ENCODE data around the gene CCK.

Gene CCK

DNA sequence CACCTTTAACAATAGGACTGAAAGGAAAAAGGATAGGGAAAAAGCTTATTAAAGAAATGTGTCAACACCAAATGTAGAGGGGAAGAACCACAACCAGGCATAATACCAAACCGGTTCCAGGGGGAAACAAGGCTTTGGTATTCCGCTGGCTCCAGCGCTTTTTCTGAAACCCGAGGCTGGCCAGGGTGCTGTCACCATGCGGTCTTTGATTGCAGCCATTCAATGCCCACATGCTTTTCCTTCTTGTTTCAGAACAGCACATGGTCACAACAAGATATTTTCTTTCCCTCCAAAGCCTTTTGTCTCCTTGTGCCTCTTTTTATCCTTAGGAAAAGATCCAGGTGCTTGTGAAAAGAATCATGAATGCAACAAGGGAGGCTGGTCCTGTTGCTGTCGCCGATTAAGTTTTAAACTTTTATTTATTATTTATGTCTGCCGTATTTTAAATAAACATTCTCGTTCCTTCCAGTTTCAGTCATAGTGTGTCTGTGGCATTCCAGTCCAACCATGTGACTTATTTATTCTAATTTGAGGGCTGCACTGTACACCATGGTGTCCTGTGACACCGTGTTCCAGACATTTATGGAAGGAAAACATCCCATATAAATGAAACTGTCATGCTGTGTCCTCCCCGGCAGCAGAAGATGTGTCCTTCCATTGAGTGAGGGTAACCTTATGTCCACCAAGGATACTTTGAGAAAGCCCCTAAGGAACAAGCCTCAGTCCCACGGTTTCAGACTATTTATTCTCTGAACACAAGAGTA is 41.1 kb downstream of the CCK start:
- no peak for DNase-seq

DNA sequence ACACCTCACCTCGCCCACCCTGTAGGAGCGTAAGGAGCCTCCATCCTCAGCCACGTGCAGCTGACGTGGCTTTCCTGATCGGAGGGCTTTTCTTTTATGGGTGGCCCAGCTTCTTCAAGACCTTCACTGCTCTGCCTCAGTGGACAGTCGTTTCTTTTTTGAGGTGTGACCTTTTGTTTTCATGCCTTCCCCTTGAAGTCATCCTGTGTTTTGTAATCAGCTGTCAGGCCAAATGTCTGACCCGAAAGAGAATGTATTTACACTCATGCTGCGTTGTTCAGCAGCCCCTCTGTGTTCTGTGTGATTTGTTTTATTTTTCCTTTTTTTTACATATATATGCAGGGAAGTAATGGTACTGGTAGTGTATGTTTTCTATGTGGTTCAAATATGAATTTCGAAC is 41.8 kb downstream of the CCK start:
- no peak for DNase-seq

DNA sequence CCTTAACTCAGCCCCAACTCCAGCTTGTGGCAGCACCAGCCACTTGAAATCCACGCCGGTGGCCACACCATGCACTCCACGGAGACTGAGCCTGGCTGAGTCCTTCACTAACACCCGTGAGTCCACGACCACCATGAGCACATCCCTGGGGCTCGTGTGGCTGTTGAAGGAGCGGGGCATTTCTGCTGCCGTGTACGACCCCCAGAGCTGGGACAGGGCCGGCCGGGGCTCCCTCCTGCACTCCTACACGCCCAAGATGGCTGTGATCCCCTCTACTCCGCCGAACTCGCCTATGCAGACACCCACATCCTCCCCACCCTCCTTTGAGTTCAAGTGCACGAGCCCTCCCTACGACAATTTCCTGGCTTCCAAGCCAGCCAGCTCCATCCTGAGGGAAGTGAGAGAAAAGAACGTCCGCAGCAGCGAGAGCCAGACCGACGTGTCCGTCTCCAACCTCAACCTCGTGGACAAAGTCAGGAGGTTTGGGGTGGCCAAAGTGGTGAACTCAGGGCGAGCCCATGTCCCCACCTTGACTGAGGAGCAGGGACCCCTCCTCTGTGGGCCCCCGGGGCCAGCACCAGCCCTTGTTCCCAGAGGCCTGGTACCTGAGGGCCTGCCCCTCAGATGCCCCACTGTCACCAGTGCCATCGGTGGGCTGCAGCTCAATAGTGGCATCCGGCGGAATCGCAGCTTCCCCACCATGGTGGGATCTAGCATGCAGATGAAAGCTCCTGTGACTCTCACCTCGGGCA is 42.9 kb downstream of the CCK start:
- DNase-seq = no peak

DNA sequence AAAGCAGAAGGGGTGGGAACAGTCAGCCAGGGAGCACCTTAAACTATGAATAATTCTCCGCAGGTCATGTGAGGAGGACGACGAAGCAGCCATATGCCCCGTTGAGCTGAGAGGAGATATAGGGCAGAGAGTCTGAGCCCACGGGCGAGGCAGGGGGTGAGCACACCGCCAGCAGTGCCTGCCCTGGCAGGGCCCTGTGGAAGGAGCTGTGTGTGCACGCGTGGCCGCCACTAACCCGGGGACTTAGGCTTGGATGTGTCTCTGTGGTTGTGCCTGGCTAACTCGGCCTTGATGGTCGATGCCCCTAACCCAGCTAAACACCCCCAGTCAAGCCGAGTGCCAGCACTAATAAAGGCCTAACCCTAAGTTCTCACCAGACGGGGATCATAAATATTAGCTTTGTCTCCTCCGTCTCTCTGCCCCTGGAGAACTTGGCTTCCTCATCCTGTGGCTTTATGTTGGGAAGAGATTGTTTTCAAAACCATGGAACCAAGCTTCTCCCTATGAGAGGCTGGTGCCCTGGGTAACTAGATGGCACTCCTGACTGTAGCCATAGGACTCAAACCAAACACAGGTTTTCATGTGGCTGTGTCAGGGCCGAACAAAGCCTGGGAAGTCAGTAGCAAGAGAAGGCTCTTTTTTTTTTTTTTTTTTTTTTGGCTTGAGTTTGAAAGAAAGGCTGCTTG is 45.4 kb downstream of the CCK start:
- DNase-seq = no peak

DNA sequence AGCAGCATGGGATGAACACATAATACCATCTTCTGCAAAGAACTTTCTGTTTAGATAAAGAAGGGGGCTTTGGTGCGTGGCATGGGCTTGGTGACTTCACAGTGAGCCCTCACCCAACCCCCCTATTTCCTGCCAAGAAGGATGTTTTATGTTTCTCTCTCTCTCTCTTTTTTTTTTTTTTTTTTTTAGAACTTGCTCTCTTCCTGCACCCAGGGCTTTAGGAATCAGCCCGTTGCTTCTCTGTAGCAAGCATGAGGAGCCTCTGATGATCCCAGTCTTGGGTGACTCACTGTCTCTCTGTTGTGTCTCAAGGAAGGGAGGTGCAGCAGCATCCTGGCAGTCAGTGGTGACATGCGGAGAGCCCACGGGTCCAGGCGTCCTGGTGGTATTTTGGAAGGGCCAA is 49.1 kb downstream of the CCK start:
- DNase-seq = no peak

DNA sequence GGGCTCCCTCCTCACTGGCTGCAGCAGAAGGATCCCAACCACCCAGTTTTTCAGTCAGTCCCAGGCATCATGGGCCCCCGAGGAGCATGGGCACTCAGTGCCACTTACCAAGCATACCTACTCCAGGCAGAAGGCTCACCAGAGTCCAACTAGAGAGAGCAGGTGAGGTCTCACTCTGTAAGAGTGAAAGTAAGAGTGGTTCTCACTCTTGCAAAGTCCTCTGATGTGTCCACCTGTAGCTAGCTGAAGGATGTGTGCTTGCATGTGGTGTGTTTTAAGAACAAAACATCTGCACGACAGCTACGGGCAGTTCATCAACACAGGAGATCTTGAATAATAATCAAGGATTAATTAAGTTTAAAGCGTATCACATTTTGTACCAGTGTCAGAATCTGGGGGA is 49.7 kb downstream of the CCK start:
- DNase-seq = no peak

DNA sequence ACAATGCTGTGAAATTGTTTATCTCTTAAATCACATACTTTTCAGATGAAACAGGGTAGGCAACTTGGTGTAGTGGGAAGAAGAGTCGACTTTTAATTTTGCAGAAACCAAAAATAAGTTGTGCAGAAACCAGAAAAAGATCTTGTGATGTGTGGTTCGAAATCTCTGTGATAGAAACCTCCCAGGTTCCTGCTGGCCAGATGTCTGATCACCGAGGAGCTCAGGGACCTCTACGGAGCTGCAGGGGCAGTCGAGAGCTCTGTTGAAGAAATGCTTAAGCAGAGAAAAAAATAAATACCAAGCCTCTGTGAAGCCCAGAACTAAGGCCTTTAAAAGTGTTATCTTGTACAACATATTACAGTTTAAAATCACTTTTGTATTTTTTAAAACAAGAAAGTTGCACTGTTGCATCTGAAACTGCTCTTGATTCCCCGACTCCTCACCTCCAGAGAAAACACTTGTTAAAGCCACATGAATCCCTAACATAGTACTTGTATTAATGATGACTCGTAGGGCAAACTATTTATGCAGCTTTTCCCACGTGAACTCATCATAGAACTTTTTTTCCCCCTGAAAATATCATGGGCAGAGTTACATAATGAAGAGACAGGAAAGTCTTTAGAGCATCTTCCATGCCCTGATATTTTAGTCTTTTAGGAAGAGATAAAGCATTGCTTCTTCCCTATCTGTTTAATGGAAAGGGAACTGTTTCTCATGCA is 51.3 kb downstream of the CCK start:
- no peak for DNase-seq

DNA sequence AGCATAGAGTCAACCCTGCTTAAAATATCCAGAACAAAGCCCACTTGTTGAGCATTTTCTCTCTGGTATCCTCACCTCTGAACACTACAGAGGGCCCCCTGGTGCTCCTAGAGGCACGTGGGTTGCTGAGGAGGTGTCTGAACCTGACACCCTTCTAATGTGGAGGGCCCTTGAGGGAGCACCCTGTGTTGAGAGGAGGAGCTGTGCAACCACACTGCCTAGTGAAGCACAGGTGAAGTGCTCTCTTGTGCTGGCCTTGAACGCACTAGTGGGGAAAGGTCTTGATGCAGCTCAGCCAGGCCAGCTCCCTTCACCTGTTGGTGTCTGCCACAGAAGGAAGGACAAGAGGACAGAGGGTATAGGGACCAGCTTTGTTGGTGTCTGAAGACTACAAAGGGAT is 51.9 kb downstream of the CCK start:
- no peak for DNase-seq

DNA sequence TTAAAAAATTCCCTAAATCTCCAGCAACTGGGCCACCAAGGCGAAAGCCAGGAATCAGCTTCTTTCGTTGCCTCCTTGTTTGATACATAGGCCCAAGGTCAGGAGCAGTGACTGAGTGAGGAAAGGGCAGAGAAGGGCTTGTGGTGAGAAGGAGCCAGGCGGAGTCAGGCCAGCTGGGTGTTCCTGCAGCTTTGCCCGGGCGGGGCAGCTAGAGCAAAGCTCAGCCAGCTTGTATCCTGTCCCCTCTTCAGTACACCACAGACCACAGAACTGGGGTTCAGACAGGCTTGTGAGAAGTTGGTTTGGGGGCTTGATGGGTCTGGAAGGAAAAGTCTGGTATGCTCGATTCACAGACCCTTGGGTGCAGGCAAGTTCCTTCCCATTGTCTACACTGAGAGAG is 52.6 kb downstream of the CCK start:
- no peak for DNase-seq

DNA sequence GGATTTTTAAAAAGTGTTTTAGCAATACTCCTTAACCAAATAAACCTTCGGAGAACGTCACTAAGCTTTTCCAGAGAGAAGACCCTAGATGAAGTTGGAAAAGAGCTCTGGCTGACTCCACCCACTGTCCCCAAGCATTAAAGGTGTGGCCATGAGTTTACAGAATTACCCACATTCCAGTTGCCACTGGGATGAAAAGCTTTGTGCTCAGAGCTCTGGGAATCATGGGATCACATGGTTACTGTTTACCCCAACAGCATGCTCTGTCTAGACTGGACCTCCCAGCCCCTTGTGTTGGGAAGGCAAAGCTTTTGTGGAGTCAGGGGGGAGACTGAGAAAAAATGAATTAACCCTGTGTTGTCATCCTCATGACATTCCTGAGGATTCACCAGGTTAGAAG is 55.3 kb downstream of the CCK start:
- DNase-seq = no peak

DNA sequence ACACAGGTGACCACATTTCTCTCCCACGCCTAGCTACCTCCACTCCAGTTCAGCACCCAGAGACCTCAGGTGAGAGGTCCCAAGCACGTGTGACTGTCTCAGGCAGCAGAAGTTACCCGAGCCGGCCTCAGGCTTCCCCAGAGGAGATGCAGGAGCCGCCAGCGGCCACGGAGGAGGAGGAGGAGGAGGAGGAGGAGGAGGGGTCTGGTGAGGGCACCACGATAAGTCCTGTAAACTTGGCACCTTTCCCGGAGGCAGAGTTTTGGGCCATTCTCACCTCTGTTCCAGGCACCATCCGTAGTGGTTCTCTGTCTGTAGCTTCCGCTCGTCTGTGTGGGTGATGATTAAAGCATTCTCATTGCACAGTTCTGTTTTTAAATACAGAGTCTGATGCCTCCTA is 56.1 kb downstream of the CCK start:
- no peak for DNase-seq

All from activated naive CD4-positive, alpha-beta T cell treated with anti-CD3 and anti-CD28 coated beads, Interleukin-2, amount 50 U/mL, for 16 hours (primary cell).